Non-pigmented ciliary epithelial cell (primary cell): ENCODE data around the gene CPE.

Experiments
- DNase-seq: peaks from one replicate; pipeline ENCODE4 v3.0.0-alpha.2; 2010; ENCODE audit warnings: low read depth

The CPE gene

GRCh38 chr4:165512424-165512823 lies 133.6 kb downstream of the CPE start:
- no peak for DNase-seq

- no peak for DNase-seq
These were observed 135.9 kb downstream of the CPE start for GRCh38 chr4:165514739-165515138.

DNA sequence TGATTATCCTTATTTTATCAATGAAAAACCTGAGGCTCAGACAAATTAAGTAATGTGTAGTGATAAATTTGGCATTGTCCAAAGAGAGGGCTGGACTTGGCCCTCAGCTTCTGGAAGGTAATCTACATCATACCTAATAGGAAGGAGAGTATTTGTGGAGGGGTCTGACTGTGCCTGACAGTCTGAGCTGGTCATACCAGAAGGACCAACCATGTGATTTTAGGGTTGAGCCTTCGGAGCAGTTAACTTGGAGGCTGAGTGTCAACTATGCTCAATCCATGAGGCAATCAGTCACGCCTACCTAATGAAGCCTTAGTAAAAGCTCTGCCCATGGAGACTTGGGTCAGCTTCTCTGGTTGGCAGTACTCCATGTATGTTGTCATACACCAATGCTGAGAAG lies 136.4 kb downstream of the CPE start:
- no peak for DNase-seq

DNA sequence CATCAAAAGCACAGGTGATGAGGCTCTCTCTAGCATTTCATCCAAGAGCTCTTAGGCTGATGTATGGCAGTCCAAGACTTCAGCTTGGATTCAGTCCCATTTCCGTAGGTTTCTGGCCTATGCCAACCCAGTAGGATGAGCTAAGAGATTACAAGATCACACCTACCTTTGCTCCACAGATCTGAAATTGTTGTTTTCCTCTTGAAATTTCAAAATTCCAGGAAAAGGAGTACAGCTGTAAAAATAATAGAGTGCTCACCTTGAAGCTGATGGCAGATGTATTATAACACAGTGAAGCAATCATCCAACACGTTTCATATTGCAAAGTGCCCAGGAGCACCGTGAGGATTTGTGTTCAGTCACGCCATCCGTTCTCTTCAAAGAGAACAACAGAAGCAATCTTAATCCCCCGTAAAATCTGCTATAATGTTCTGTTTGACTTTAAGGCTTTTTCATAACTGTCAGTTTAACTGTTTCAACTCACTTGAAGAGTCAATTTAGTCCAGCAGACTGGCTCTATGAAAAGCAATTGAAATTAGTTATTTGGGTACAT lies 137.5 kb downstream of the CPE start:
- no peak for DNase-seq

- DNase-seq: no peak
These were observed 138.4 kb downstream of the CPE start for GRCh38 chr4:165517216-165517615.

DNA sequence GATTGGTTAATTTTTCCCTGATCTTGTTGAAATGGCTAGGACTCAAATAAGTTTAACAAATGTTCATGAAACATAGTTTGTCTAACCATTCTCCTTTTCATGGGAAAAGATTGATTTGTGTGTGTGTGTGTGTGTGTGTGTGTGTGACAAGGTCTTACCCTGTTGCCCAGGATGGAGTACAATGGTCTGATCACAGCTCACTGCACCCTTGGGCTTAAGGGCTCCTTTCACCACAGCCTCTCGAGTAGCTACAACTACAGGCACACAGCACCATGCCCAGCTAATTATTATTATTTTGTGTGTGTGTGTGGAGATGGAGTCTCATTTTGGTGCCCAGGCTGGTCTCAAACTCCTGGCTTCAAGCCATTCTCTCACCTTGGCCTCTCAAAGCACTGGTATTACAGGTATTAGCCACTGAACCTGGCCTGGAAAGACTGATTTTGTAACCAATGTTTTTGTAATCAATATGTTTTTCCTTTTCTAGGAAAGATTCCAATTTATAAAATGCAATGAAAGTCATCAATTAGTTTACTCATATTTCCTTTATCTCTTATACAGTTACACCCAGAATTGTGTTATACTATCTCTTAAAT lies 139.3 kb downstream of the CPE start:
- no peak for DNase-seq

DNA sequence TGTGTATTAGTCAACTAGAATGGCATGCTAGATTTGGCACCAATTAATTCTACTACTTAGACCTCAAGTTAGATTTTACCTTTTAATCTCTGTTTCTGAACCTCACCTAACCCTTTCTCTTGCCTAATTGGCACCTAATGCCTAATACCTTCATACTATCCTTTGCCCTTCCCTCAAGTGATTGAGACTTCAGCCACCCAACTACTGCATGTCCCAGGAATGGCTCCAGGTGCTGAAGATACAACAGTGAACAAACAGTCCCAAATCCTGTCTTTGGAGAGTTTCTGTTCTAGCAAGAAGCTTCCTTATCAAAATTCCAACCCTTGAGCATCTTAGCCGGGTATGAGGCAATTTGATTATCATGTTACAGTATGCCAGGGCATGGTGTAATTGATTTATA lies 139.9 kb downstream of the CPE start:
- no peak for DNase-seq

DNA sequence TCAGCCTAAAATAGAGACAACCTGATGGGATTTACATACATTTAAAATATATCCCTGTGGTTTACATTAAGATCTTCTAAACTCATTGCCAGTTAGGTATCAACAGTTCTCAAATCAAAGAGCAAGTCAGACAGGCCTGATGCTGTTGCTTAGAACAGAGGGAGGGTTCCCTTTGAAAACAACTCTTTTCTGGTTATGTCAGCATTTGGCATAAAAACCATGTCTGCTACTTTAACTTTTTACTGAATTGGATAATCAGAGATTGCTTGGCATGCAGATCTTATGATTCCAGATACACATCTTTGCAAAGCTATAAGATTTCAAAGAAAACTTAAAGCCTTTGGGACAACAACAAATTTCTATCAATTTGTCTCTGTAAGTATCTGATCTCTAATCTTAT lies 140.8 kb downstream of the CPE start:
- DNase-seq: no peak

DNA sequence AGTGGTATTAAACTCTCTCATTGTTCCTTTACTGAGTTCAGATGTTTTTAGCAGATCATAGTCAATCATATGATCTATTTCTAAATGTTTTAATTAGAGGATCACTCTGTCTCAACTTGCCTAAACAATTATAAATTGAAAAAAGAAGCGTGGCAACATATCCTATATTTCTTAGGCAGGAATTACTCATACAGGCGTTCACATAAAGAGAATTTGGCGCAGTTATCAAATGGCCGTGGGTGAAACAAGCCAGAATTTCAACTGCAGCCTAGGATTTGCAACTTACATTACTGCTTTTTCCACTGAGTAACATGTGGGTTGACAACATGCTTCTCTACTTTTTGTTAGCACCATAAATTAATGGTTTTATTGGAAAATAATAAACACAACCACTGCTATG lies 141.3 kb downstream of the CPE start:
- no peak for DNase-seq

DNA sequence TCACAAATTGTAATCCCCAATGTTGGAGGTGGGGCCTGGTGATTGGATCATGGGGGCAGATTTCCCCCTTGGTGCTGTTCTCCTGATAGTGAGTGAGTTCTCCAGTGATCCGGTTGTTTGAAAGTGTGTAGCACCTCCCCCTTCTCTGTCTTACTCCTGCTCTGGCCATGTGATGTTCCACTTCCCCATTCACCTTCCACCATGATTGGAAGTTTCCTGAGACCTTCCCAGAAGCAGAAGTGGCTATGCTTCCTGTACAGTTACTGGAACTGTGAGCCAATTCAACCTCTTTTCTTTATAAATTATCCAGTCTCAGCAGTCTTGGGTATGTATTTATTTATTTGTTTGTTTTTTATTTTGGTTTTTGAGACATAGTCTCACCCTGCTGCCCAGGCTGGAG lies 143.2 kb downstream of the CPE start:
- DNase-seq: no peak

- no peak for DNase-seq
These were observed 145.9 kb downstream of the CPE start for GRCh38 chr4:165524532-165525190.

DNA sequence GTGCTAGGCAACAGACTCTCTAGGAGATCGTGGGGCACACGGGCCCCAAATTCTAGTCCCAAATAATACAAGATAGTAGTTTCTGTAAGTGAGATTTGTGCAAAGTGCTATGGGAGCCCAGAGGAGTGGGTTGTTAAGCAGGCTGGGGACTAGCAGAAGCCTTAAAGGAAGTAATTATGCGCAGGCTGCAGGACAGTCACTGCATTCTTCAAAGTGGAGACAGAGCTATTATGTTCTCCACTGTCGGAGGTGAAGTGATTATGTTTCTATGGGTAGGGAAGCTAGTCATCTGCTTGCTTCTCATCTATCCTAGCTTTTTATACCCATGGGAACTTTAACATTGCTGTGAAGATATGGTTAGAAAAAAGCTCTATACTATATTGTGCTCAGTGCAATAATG lies 154.2 kb downstream of the CPE start:
- DNase-seq: no peak

DNA sequence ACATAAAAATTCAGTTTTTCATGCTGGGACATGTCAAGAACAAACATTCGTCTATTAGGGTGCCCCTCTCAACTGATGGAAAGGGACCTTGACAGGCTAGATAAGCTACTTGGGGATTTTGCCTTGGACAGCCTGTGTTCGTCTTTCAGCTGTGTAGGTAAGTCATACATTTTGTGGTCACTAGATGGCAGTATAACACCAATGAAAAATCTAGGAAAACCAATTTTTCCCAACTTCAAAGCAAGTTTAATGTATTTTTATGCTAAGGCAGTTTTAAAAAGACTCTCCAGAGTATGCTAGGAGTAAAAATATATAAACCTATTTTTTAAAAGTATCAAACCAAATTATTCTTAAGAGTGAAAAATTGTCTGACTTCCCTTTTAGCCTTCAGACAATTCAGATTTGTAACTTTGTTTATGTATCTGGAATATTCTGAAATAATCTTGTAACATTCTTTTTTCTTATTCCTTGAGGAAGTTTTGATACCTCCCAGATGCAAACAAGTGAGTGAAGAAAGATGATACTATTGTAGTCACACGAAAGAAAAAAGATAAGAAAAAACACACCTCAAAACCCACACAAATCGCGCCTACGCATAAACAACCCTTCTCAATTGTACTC lies 158.3 kb downstream of the CPE start:
- peak; percentile 8 for DNase-seq

GRCh38 chr4:165539801-165540200 lies 161.0 kb downstream of the CPE start:
- no peak for DNase-seq

DNA sequence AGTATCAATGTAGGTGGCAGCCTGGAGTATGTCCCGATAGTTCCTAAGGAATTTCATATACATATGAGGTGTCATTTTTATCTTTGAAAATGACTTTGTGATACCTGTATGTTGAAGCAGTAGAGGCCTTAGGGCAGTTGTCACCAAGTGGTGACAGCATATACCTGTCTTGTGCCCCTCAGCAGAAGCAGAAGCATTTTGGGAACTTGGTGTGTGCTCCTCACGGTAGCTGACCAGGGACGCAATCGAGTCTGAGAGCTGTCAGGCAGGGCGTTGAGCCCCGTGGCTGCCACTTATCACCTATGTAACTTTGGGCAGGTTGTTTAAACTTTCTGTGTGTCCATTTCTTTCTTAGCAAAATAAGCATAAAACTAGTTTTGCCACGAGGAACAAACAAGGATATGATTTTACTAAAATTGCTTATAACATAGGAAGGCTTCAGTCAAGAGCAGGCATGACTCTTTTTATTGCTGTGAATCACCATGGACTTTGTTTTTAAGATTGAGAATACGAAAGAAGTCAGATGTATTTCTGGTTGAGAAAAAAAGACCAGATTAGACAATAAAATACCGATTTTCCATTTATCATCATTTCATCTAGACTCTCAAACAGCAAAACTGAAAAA lies 161.5 kb downstream of the CPE start:
- DNase-seq: no peak

DNA sequence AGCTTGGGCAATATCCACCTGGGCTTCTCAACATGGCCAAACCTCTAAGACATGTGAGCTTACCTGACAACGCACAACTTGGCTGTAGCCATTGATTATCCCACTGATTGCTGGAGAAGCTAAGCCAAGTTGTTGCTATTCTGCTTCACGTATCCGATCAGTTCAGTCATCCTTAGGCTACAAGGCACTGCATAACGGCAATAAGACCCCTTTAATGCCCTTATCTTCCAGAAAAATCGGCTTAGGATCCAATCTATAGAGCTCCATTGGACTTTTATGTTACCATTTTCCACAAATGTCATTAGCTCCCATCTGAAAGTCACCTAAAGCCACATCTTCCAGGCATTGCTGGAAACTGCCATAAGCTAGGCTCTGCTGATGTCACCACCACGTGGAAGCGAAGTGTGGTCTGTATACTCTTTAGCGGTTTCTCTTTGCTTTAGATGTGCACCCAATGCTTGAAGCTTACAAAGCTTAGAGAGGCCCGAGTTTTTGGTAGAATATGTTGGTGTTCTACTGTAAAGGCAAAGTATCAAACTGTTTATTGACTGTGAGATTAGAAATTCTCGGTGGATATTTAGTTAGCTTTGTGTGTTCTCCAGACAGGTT lies 163.1 kb downstream of the CPE start:
- no peak for DNase-seq

GRCh38 chr4:165542476-165542875 lies 163.7 kb downstream of the CPE start:
- no peak for DNase-seq
